GM19351 (cell line): ENCODE measurements around the gene PAPSS1.
"Not testable (repeated sequence)": the region's sequence is repeated elsewhere in the genome, so short reads cannot be mapped to it uniquely, and the experiment has no call there.

Source experiments
- ATAC-seq: cut with Tn5 transposase; IDR thresholded peaks from one replicate; pipeline ENCODE4 v1.9.1; 2021; ENCODE audit warnings: mild to moderate bottlenecking, moderate library complexity; ENCODE audit not compliant: unreplicated experiment

PAPSS1 gene

GRCh38 chr4:107726131-107726925 lies 6.3 kb upstream of the PAPSS1 start:
- ATAC-seq, result not testable (repeated sequence)

GRCh38 chr4:107725281-107725859 lies 5.3 kb upstream of the PAPSS1 start:
- no peak for ATAC-seq

DNA sequence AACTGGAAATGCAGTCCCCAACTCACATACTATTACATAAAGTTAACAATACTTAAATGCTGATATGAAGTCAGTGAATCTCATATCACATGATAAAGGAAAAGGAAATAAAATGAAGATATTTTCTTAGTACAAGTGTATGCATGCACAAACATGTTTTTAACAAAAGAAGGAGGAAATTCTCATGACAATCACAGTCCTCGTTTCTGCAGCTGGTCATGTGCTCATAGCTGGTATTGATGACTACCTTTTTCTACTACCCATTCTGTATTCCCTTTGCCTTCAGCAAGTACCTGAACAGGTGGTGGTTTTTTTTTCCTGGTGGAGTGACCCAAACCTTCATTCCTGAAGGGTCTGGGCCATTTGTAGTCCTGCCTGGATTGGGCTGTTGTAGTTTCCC lies 3.3 kb upstream of the PAPSS1 start:
- not testable (repeated sequence) for ATAC-seq

GRCh38 chr4:107721436-107722100 lies 1.5 kb upstream of the PAPSS1 start:
- peak; percentile 9 for ATAC-seq

GRCh38 chr4:107719207-107719921 lies 670 bp downstream of the PAPSS1 start:
- ATAC-seq, result peak; percentile 7

- ATAC-seq, result peak; percentile 29
Measured at GRCh38 chr4:107718351-107718965, 1.6 kb downstream of the PAPSS1 start.

GRCh38 chr4:107714256-107714655 lies 5.8 kb downstream of the PAPSS1 start:
- ATAC-seq, result no peak

DNA sequence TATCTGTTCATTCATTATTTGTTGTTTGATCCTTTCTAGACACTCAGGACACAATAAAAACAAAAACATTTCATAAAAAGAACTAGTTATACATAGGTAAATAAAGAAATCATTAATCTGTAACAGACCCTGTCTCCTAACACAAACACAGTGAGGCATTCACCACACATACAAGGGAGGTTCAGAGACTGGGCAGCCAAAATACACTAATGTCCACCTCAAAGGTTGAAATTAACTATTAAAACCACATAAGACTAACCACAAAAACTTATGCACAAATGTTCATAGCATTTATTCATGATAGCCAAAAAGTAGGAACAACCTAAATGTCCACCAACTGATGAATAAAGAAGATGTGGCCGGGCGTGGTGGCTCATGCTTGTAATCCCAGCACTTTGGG lies 7.8 kb downstream of the PAPSS1 start:
- no peak for ATAC-seq

- no peak for ATAC-seq
Measured at GRCh38 chr4:107711831-107712230, 8.2 kb downstream of the PAPSS1 start.

GRCh38 chr4:107710493-107711459 lies 9.3 kb downstream of the PAPSS1 start:
- ATAC-seq, result no peak

- ATAC-seq, result no peak
Measured at GRCh38 chr4:107709916-107710315, 10.1 kb downstream of the PAPSS1 start.

- ATAC-seq, result no peak
Measured at GRCh38 chr4:107708225-107708624, 11.8 kb downstream of the PAPSS1 start.

GRCh38 chr4:107705742-107706556 lies 14.1 kb downstream of the PAPSS1 start:
- ATAC-seq, result no peak

DNA sequence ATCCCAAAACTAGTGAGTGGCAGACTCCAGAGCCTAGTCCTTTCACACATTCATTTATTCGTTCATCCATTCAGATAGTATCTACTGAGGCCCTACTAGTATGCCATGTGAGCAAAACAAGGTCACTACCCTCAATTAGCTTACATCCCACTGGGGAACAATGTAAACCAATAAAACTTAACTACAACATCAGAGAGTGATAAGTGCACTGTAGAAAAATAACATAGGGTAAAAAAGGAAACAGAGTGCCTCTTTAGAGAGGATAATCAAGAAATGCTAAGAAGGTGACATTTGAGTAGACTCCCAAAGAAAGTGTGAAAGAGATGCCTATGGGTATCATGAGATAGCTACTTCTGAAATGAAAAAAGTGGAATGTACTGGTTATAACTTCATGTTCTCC lies 18.5 kb downstream of the PAPSS1 start:
- no peak for ATAC-seq

DNA sequence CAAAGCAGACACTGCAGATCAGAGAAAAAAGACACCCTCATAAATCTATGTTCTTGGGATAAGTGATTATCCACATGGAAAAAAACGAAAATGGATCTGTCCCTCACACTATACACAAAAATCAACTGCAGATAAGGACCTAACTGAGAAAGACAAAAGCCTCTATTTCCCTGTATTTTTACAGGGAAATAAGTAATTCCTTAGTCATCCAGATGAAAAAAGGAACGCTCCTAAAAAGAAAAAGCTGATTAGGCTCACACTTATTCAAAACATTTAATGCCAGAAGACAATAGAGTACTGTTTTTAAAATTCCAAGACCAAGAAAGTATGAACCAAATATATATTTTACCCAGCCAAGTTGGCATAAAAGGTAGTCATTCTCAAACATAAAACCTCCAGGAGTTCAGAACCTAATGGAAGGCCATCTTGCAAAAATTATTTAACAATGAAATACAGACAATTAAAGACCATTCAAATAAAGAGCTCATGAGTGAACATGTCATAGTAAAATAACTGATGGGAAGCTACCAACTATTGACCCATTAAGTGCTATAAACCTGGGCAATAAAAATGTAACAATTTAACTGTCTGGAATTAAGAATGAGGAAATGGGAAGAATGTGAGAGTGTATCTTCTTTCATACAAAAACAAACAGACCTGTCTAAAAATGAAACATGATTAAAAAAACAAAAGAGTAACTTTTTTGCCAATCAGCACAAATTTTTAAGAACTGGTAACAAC lies 20.4 kb downstream of the PAPSS1 start:
- no peak for ATAC-seq

GRCh38 chr4:107696187-107696586 lies 23.8 kb downstream of the PAPSS1 start:
- not testable (repeated sequence) for ATAC-seq

DNA sequence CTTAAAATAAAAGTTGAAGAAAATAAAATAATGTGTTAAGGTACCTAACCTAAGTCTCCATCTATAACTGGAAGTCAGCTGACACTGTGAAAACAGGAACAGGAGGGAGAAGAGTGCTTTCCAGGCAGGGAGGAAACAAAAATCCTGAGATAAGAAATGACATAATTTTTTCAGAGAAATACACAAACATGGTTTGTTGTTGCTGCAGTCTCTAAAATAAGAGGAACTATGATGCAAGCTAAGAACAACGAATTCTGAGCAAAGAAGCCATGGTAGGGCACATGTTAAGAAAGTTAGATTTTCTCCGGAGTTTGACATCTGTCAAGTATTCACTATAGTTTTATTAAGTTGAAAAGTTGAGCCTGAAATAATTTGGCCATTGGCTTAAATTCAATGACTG lies 26.9 kb downstream of the PAPSS1 start:
- no peak for ATAC-seq

DNA sequence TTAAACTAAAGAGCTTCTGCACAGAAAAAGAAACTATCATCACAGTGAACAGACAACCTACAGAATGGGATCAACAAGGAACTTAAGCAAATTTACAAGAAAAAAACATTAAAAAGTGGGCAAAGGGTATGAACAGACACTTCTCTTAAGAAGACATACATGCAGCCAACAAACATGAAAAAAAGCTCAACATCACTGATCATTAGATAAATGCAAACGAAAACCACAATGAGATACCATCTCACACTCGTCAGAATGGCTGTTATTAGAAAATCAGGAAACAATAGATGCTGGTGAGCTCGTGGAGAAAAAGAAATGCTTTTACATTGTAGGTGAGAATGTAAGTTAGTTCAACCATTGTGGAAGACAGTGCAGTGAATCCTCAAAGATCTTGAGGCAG lies 27.8 kb downstream of the PAPSS1 start:
- ATAC-seq, result no peak
